Neural crest cell (in vitro differentiated cells): ENCODE results near the gene SYCN. TPM values are rescaled to one million over a fixed set of nuclear protein-coding genes. Genes with fewer than 3 reads are reported as not detected.
A peak's percentile ranks its signal among the peaks of the same experiment; 100 is the strongest.

Experiments
- DNase-seq: peaks from one replicate; pipeline ENCODE4 v3.0.0; 2021; ENCODE audit warnings: low read depth, mixed read lengths, low spot score
- H3K27ac Mint-ChIP-seq: one replicate; pipeline ENCODE4 v1.8.0; 2021; ENCODE audit warnings: mild to moderate bottlenecking, mixed read lengths; ENCODE audit not compliant: unreplicated experiment
- H3K27me3 Mint-ChIP-seq: 2 replicates; pipeline ENCODE4 v1.8.0; 2021; ENCODE audit warnings: low read depth, mild to moderate bottlenecking, mixed read lengths
- H3K36me3 Mint-ChIP-seq: 2 replicates; pipeline ENCODE4 v1.8.0; 2021; ENCODE audit warnings: low read depth, mild to moderate bottlenecking, mixed read lengths
- H3K4me1 Mint-ChIP-seq: 2 replicates; pipeline ENCODE4 v1.8.0; 2021; ENCODE audit warnings: mixed read lengths
- H3K4me3 Mint-ChIP-seq: one replicate; pipeline ENCODE4 v1.8.0; 2021; ENCODE audit warnings: mild to moderate bottlenecking, mixed read lengths
- H3K9me3 Mint-ChIP-seq: 2 replicates; pipeline ENCODE4 v1.8.0; 2021; ENCODE audit warnings: mixed read lengths
- CTCF ChIP-seq: fragments of 200-600 bp; sonication (generic); conservative IDR thresholded peaks from 2 replicates; pipeline ENCODE4 v1.5.0; 2021; ENCODE audit warnings: antibody characterized with exemption, mild to moderate bottlenecking
- total RNA-seq: library from RNA; stranded (reverse); gene quantifications from 2 replicates; pipeline ENCODE4 v1.2.1, GENCODE V29; 2021

Gene SYCN
- total RNA-seq, 1 donor from 2014 or later = not detected

DNA sequence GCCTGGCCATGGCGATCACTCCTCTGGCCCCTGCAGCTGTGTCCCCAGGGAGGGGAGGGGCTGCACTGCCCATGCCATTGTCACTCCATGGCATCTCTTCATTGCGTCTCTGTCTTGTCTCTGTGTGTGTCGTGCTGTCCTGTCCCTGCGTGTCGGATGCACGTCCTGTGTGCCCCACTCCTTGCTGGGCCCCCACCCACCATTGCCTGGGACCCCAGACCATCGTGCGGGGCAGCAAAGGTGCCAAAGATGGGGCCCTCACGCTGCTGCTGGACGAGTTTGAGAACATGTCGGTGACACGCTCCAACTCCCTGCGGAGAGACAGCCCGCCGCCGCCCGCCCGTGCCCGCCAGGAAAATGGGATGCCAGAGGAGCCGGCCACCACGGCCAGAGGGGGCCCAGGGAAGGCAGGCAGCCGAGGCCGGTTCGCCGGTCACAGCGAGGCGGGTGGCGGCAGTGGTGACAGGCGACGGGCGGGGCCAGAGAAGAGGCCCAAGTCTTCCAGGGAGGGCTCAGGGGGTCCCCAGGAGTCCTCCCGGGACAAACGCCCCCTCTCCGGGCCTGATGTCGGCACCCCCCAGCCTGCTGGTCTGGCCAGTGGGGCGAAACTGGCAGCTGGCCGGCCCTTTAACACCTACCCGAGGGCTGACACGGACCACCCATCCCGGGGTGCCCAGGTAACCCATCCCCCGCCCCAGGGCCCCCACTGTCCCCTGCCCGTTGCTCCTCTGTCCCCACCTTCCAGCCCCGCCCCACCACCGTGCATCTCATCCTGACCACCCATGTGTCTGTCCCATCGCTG lies 31.2 kb downstream of the SYCN start:
- no peak overlapping the region for H3K27ac Mint-ChIP-seq

DNA sequence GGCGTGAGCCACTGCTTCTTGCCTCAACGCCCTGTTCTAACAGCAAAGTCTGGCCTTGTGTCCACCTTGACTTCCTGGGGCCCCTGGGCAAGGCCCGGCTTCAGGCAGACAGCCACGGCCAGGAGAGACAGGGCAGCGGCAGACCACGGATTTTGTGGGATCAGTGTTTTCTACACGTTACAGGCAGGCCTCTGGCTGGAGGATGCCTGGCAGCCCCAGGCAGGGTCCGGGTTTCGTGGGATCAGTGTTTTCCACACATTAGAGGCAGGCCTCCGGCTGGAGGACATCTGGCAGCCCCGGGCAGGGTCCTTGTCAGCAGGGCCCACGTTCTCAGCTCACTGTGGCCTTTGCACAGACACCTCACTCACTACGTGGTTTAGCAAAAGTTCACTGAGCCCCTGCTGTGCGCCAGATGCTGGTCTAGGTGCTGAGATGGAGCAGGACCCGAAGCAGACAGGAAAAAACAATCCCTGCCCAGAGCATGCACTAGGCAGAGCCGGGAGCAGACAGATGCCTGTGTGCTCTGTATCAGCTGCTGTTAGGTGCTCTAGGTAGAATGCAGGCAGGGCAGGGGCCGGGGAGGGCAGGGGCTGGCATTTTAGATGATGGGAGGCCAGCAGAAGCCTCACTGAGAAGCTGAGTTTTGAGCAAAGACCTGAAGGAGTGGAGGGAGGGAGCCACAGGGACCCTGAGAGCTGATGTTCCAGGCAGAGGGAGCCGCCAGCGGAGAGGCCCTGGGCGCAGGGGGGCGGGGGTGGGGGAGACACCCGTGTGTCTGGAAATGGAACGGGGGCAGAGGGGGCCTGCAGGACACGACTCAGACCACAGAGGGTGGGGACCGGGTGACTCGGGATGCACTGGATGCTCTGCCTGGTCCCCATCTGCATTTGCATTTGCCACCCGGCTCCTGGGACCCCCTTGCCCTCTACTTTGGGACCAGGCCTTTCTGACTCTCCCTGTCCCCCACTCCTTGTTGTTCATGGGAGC lies 32.3 kb downstream of the SYCN start:
- Mint-ChIP-seq H3K36me3 (no peaks in the 10 kb centered on the region), H3K4me3 (no peak overlapping the region), H3K27ac (no peak overlapping the region), H3K9me3 (no peaks in the 10 kb centered on the region), H3K4me1 (no peaks in the 10 kb centered on the region), H3K27me3 (no peaks in the 10 kb centered on the region)
- no peak for TF ChIP-seq CTCF
- no peak for DNase-seq

More for the DNA sequence above, 31.2 kb downstream of the SYCN start:
- Mint-ChIP-seq H3K4me3 (no peak overlapping the region), H3K27me3 (no peaks in the 10 kb centered on the region), H3K4me1 (no peaks in the 10 kb centered on the region), H3K36me3 (no peaks in the 10 kb centered on the region), H3K9me3 (no peaks in the 10 kb centered on the region)
- TF ChIP-seq CTCF = no peak
- DNase-seq = no peak

DNA sequence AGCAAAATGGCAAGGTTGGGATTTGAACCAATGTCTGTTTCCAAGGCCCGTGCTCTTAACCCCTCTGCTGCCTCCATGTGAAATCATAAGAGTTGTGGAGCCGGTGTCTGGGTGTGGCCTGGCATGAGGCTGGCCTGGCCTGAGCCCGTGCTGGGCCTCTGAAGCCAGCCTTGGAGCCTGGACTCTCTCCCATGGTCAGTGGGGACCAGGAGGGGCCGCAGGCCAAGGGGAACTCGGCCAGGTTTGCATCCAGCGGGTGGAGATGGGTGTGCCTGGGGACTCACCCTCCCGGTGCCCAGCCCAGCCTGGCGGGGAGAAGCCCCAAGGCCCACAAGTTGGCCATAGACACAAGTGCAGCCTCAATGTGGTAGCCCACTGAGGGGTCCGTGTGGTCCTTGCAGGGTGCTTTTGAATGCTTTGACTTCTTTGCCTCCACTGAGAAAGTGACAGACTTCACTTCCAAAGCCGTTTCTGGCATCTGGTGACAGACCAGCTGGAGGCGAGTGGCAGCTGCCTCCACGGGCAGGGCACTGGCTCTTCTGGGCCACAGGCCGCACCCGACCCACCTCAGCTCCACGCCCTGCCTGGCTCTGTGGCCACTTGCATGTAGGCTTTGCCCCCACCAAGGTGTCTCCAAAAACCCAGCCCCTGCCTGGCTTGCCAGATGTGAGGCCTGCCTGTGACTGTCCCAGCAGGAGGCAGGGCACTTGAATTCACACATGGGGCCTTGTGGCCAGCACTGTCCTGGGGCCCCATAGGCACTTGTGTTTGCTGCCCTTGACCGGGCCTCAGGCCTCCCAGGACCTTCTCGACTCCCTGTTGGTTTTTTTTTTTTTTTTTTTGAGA lies 33.5 kb downstream of the SYCN start:
- TF ChIP-seq CTCF = no peak
- no peak for DNase-seq
- H3K27me3 Mint-ChIP-seq = no peaks in the 10 kb centered on the region
- no peaks in the 10 kb centered on the region for H3K36me3 Mint-ChIP-seq
- H3K4me3 Mint-ChIP-seq = no peak overlapping the region
- no peaks in the 10 kb centered on the region for H3K9me3 Mint-ChIP-seq
- H3K27ac Mint-ChIP-seq = no peak overlapping the region
- H3K4me1 Mint-ChIP-seq = no peaks in the 10 kb centered on the region

DNA sequence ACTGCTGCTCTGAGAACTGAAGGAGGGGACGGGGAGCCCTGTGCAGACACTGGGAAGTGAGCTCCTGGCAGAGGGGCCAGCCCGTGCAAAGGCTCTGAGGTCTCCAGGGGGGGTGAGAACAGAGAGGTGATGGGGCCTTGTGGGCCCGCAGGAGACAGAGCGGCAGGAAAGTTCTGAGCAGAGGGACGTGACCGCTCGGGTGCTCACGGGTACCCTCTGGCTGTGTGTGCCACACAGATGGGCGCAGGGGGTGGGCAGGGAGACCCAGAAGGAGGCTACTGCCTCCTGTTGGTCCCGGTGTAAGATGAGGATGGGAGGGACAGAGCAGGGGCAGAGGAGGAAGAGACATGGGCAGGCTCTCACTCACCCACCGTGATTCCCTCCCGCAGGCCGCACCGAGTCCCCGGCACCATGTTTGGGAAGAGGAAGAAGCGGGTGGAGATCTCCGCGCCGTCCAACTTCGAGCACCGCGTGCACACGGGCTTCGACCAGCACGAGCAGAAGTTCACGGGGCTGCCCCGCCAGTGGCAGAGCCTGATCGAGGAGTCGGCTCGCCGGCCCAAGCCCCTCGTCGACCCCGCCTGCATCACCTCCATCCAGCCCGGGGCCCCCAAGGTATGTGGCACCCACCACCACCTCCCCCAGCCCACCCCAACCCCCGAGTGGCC lies 34.8 kb downstream of the SYCN start:
- H3K4me1 Mint-ChIP-seq = no peaks in the 10 kb centered on the region
- TF ChIP-seq CTCF = no peak
- no peaks in the 10 kb centered on the region for H3K27me3 Mint-ChIP-seq
- H3K9me3 Mint-ChIP-seq = no peaks in the 10 kb centered on the region
- peak overlapping the region; percentile 22 for H3K4me3 Mint-ChIP-seq
- no peak for DNase-seq
- no peaks in the 10 kb centered on the region for H3K36me3 Mint-ChIP-seq
- peak overlapping the region; percentile 84 for H3K27ac Mint-ChIP-seq
